ENCODE measurements around the gene C7orf33. TPM values are rescaled to one million over a fixed set of nuclear protein-coding genes. Genes with fewer than 3 reads are reported as not detected.

Gene C7orf33
- polyA plus RNA-seq, 3 donors, result 0.05 TPM; not detected in 2

DNA sequence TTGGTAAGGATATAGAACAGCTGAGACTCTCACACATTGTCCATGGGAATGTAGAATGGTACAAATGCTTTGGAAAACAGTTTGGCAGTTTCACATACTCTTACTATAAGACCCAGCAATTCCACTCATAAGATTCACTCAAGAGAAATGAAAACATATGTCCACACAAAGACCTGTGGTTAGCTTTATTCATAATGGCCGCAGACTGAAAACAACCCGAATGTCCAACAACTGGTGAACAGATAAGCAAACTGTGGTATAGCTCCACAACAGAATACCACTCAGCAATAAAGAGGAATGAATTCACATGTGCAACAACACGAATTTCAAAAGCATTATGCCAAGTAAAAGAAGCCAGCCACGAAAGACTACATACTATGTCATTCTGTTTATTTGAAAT lies 74.7 kb downstream of the C7orf33 start:
- H3K4me3 Mint-ChIP-seq, result no peak overlapping the region
- TF ChIP-seq CTCF (IDR thresholded peaks at IDR 0.05), result no peak
- no peak overlapping the region for H3K4me2 ChIP-seq (replicated peaks; ENCODE audit: extremely low read depth, low read length, poor library complexity, severe bottlenecking)
- H3K9me3 ChIP-seq (replicated peaks in 1 of 2; ENCODE audit: control insufficient read depth in 1 of 2, insufficient read depth in 1 of 2, low read length in 2 of 2), result no peaks in the 10 kb centered on the region
- H3K36me3 ChIP-seq (replicated peaks in 1 of 2; ENCODE audit: control insufficient read depth in 1 of 2, insufficient read depth in 2 of 2, low read length in 2 of 2), result no peaks in the 10 kb centered on the region
- no peaks in the 10 kb centered on the region for H3K79me2 ChIP-seq (ENCODE audit: insufficient read depth, low read length)
- H3K36me3 Mint-ChIP-seq, result peaks cover 0 to 1% of the 10 kb centered on the region in 2 donors
- no peak overlapping the region for H3K27ac ChIP-seq (ENCODE audit: low read depth in 1 of 2, low read length in 2 of 2)
- H3K27ac Mint-ChIP-seq, result no peak overlapping the region
- H3K9me3 Mint-ChIP-seq, result peaks cover 0 to 12% (median 3%) of the 10 kb centered on the region in 7 donors
- no peak overlapping the region for H2AFZ ChIP-seq (ENCODE audit: insufficient read depth, low read depth, low read length, poor library complexity, severe bottlenecking)
- peaks cover 3% of the 10 kb centered on the region for H3K4me1 Mint-ChIP-seq
- H3K4me3 ChIP-seq (replicated peaks in 1 of 3; ENCODE audit: low read depth in 2 of 3, low read length in 3 of 3), result no peak overlapping the region
- WGBS (ENCODE audit: insufficient coverage), result 100% methylated on average over 2 of the region's 4 CpGs
- H3K27me3 Mint-ChIP-seq (ENCODE audit: low read depth in 3 of 3), result peaks cover 0 to 4% (median 1%) of the 10 kb centered on the region in 3 donors
- H3K4me1 ChIP-seq (ENCODE audit: control insufficient read depth in 1 of 2, insufficient read depth in 2 of 2, low read length in 2 of 2), result no peaks in the 10 kb centered on the region
- H3K9ac ChIP-seq (ENCODE audit: insufficient read depth, low read length, poor library complexity, severe bottlenecking), result no peak overlapping the region
- intact Hi-C loops (cut with micrococcal nuclease), result no loop called here
- no peaks in the 10 kb centered on the region for H4K20me1 ChIP-seq (ENCODE audit: insufficient read depth, low read length)
- no peaks in the 10 kb centered on the region for H3K27me3 ChIP-seq (ENCODE audit: control insufficient read depth in 2 of 2, insufficient read depth in 2 of 2, low read length in 2 of 2)
- DNase-seq, result no peak

Other genes with a start within 250 kb of the C7orf33 start
- gene CUL1, start 108.1 kb downstream of the C7orf33 start, polyA plus RNA-seq, result 10 to 100 TPM; 22.8 to 32.6 (median 23.9) TPM

Measured in CD14-positive monocyte (primary cell).